Vagina (tissue), 2 donors: Measurements from ENCODE around the gene MT1F.

ENCODE experiments used
- POLR2A ChIP-seq, 2 donors: fragments of 450-650 bp; IDR thresholded peaks; one replicate each; pipeline ENCODE4 v1.6.1; 2017; ENCODE audit warnings: antibody characterized with exemption in 2 of 2, mild to moderate bottlenecking in 2 of 2, moderate library complexity in 2 of 2
- POLR2AphosphoS5 ChIP-seq, 2 donors: sonication (generic); formaldehyde crosslinking; IDR thresholded peaks; one replicate each; pipeline ENCODE4 v1.9.0; 2017; ENCODE audit warnings: antibody characterized with exemption in 2 of 2, mild to moderate bottlenecking in 2 of 2, low read depth in 1 of 2; ENCODE audit not compliant: insufficient read depth in 1 of 2
- TF ChIP-seq, protein P1 (sequence below), 3 experiments: fragments of 450-650 bp in 2 of 3; fragments of 200-600 bp in 1 of 3; sonication (generic) in 1 of 3; IDR thresholded peaks; one replicate each; pipeline ENCODE4 v1.5.1; 2017 to 2019; ENCODE audit warnings: antibody characterized with exemption in 3 of 3, mild to moderate bottlenecking in 2 of 3, moderate library complexity in 2 of 3

DNA sequence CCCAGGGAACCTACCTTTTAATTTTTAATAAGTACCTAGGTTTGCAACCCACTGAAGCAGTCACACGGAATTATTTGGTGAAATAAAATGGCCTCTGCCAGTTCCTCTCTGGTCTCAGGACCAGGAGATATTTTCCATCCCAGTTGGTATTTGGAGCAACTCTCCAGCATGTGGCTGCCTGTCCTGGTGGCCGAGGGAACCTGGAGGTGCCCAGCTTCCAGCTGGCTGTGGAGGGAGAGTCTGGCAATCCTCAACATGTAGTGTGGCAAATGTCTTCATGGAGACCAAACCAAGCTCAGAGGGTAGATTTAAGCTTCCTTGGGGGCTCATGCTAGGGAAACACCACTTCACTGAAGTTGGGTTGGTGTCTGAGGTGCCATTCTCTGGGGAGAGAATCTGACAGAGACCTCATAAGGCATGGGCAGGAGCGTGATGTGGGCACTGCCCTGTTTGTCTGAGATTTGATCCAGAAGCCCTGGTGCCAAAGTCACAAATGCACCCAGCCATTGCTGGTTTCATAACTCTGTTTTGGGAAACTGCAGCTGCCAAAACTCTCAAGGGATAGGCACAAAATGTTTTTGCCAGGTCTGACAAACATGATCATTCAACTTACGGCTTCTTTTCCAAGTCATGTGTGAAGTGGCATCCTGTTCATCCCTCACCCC lies 27.3 kb downstream of the MT1F start:
- TF ChIP-seq, protein P1, sequence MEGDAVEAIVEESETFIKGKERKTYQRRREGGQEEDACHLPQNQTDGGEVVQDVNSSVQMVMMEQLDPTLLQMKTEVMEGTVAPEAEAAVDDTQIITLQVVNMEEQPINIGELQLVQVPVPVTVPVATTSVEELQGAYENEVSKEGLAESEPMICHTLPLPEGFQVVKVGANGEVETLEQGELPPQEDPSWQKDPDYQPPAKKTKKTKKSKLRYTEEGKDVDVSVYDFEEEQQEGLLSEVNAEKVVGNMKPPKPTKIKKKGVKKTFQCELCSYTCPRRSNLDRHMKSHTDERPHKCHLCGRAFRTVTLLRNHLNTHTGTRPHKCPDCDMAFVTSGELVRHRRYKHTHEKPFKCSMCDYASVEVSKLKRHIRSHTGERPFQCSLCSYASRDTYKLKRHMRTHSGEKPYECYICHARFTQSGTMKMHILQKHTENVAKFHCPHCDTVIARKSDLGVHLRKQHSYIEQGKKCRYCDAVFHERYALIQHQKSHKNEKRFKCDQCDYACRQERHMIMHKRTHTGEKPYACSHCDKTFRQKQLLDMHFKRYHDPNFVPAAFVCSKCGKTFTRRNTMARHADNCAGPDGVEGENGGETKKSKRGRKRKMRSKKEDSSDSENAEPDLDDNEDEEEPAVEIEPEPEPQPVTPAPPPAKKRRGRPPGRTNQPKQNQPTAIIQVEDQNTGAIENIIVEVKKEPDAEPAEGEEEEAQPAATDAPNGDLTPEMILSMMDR (IDR thresholded peaks at IDR 0.05): no peak
- TF ChIP-seq POLR2A (IDR thresholded peaks at IDR 0.05) (no peak), POLR2AphosphoS5 (IDR thresholded peaks at IDR 0.05; ENCODE audit: insufficient read depth in 1 of 2, low read depth in 1 of 2) (peak in 1 of 2 donors; percentile 40)
